ENCODE results near the gene RABGAP1L. TPM values are rescaled to one million over a fixed set of nuclear protein-coding genes. Genes with fewer than 3 reads are reported as not detected.

The RABGAP1L gene
- total and polyA plus RNA-seq, 2 donors from 2014 or later: 16.2 to 48.5 TPM

DNA sequence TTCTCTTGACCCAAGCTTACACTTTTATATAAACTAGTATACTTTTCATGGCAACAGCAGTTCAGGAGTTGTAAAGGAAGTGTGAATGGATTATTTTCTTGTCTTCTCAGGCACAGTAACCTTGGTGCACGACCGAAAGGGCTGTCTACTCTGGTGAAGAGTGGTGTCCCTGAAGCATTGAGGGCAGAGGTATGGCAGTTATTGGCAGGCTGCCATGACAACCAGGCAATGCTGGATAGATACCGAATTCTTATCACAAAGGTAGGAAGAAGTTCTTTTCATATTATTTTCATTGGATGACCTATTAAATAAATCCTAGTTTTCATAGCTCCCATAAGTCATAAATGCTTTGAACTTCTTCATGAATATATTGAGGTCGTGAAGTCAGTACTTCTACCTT lies 234.6 kb downstream of the RABGAP1L start:
- TF ChIP-seq, protein P1, sequence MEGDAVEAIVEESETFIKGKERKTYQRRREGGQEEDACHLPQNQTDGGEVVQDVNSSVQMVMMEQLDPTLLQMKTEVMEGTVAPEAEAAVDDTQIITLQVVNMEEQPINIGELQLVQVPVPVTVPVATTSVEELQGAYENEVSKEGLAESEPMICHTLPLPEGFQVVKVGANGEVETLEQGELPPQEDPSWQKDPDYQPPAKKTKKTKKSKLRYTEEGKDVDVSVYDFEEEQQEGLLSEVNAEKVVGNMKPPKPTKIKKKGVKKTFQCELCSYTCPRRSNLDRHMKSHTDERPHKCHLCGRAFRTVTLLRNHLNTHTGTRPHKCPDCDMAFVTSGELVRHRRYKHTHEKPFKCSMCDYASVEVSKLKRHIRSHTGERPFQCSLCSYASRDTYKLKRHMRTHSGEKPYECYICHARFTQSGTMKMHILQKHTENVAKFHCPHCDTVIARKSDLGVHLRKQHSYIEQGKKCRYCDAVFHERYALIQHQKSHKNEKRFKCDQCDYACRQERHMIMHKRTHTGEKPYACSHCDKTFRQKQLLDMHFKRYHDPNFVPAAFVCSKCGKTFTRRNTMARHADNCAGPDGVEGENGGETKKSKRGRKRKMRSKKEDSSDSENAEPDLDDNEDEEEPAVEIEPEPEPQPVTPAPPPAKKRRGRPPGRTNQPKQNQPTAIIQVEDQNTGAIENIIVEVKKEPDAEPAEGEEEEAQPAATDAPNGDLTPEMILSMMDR (IDR thresholded peaks at IDR 0.05; ENCODE audit: borderline replicate concordance, extremely low read depth, insufficient read depth): no peak
- no peak for FAIRE-seq
- intact Hi-C loops (cut with DNase I): no loop called here

DNA sequence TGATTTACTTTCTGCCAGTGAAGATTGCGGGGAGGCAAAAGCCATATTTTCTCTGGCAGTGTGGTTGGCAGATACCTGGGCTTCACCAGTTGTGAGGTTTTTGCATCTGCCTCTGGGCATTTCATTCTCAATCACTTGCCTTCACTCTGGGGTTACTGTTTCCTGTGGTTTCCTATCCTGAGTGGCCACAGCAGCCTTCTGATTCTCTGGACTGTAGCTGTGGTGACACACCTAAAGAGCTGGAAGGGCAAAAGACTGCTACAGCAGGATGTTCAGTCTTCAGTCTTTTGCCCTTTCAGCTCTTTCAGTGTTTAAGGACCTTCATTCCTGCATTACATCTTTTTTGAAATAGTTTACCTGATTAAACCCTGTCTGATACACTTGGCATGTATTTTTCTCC lies 237.9 kb downstream of the RABGAP1L start:
- no peak for DNase-seq

More for the DNA sequence above, 234.6 kb downstream of the RABGAP1L start:
- H3K9ac ChIP-seq (ENCODE audit: low read length in 3 of 3): no peak overlapping the region
- H3K27me3 ChIP-seq (ENCODE audit: control insufficient read depth, insufficient read depth, low read length): no peaks in the 10 kb centered on the region
- no peak for DNase-seq
- peaks cover 0 to 4% (median 0%) of the 10 kb centered on the region in 3 donors for H3K36me3 ChIP-seq (ENCODE audit: control insufficient read depth in 2 of 3, insufficient read depth in 3 of 3, low read length in 3 of 3)
- peaks cover 0 to 4% (median 0%) of the 10 kb centered on the region in 3 donors for H3K9me3 ChIP-seq (ENCODE audit: control insufficient read depth in 2 of 3, insufficient read depth in 1 of 3, low read length in 3 of 3)
- no peaks in the 10 kb centered on the region for H3K4me1 ChIP-seq (ENCODE audit: control insufficient read depth in 2 of 3, insufficient read depth in 2 of 3, low read depth in 1 of 3, low read length in 3 of 3)
- H3K4me3 ChIP-seq (ENCODE audit: low read length in 3 of 3): no peak overlapping the region
- no peak overlapping the region for H3K27ac ChIP-seq (ENCODE audit: low read depth in 2 of 2, low read length in 2 of 2)

DNA sequence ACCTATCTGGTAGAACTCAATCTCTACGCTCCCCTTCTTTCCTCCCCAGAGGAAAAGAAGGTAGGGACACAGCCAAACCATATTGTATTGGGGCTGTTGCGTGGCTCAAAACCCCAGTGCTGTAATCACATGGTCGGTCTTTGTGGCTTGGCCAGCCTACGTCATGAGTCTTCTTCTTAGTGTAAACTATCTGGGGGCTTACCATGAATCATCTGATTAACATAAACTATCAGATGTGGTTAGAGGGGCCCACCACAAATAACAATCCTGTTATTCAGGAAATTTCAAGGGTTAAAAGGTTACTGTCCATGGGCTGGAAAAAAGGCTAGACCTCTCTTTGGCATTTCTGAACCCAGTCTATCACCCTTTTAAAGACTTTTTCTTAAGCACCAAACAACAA lies 238.9 kb downstream of the RABGAP1L start:
- no peak overlapping the region for H3K9ac ChIP-seq (ENCODE audit: low read length in 3 of 3)
- H3K9me3 ChIP-seq (ENCODE audit: control insufficient read depth in 2 of 3, insufficient read depth in 1 of 3, low read length in 3 of 3): peaks cover 0 to 4% (median 0%) of the 10 kb centered on the region in 3 donors
- H3K4me3 ChIP-seq (ENCODE audit: low read length in 3 of 3): no peak overlapping the region
- H3K36me3 ChIP-seq (ENCODE audit: control insufficient read depth in 2 of 3, insufficient read depth in 3 of 3, low read length in 3 of 3): peaks cover 0 to 4% (median 0%) of the 10 kb centered on the region in 3 donors
- no peak for FAIRE-seq
- TF ChIP-seq, protein P1 (IDR thresholded peaks at IDR 0.05; ENCODE audit: borderline replicate concordance, extremely low read depth, insufficient read depth): no peak
- no peaks in the 10 kb centered on the region for H3K27me3 ChIP-seq (ENCODE audit: control insufficient read depth, insufficient read depth, low read length)
- H3K27ac ChIP-seq (ENCODE audit: low read depth in 2 of 2, low read length in 2 of 2): no peak overlapping the region
- DNase-seq: no peak
- intact Hi-C loops (cut with DNase I): no loop called here
- no peaks in the 10 kb centered on the region for H3K4me1 ChIP-seq (ENCODE audit: control insufficient read depth in 2 of 3, insufficient read depth in 2 of 3, low read depth in 1 of 3, low read length in 3 of 3)

More for the DNA sequence above, 237.9 kb downstream of the RABGAP1L start:
- H3K4me1 ChIP-seq (ENCODE audit: control insufficient read depth in 2 of 3, insufficient read depth in 2 of 3, low read depth in 1 of 3, low read length in 3 of 3): no peaks in the 10 kb centered on the region
- no peak overlapping the region for H3K9ac ChIP-seq (ENCODE audit: low read length in 3 of 3)
- H3K27me3 ChIP-seq (ENCODE audit: control insufficient read depth, insufficient read depth, low read length): no peaks in the 10 kb centered on the region
- peaks cover 0 to 4% (median 0%) of the 10 kb centered on the region in 3 donors for H3K9me3 ChIP-seq (ENCODE audit: control insufficient read depth in 2 of 3, insufficient read depth in 1 of 3, low read length in 3 of 3)
- peaks cover 0 to 4% (median 0%) of the 10 kb centered on the region in 3 donors for H3K36me3 ChIP-seq (ENCODE audit: control insufficient read depth in 2 of 3, insufficient read depth in 3 of 3, low read length in 3 of 3)
- TF ChIP-seq, protein P1 (IDR thresholded peaks at IDR 0.05; ENCODE audit: borderline replicate concordance, extremely low read depth, insufficient read depth): no peak
- H3K27ac ChIP-seq (ENCODE audit: low read depth in 2 of 2, low read length in 2 of 2): no peak overlapping the region
- intact Hi-C loops (cut with DNase I): no loop called here
- no peak overlapping the region for H3K4me3 ChIP-seq (ENCODE audit: low read length in 3 of 3)
- no peak for FAIRE-seq

DNA sequence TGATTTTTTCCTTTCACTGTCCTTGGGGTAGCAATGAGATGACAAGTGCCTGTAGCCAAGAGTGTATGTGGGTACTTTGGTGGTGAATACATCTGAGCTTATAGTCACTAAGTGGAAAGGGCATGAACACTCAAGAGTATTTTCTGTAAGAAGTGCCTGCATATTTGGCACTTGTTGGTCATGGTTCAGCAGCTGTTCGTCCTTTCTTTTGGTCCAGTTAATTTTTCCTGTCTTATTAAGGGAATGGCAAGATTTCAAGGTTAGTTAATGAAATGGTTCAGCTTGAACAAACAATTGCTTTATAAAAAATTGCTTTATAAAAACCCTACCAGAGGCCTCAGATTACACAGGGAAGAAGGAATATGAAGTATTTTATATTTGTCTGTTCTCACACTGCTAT lies 239.9 kb downstream of the RABGAP1L start:
- H3K27ac ChIP-seq (ENCODE audit: low read depth in 2 of 2, low read length in 2 of 2): no peak overlapping the region
- H3K36me3 ChIP-seq (ENCODE audit: control insufficient read depth in 2 of 3, insufficient read depth in 3 of 3, low read length in 3 of 3): no peaks in the 10 kb centered on the region
- no peaks in the 10 kb centered on the region for H3K27me3 ChIP-seq (ENCODE audit: control insufficient read depth, insufficient read depth, low read length)
- DNase-seq: no peak
- no peaks in the 10 kb centered on the region for H3K9me3 ChIP-seq (ENCODE audit: control insufficient read depth in 2 of 3, insufficient read depth in 1 of 3, low read length in 3 of 3)
- FAIRE-seq: no peak
- TF ChIP-seq, protein P1 (IDR thresholded peaks at IDR 0.05; ENCODE audit: borderline replicate concordance, extremely low read depth, insufficient read depth): no peak
- no peak overlapping the region for H3K9ac ChIP-seq (ENCODE audit: low read length in 3 of 3)
- no peak overlapping the region for H3K4me3 ChIP-seq (ENCODE audit: low read length in 3 of 3)
- intact Hi-C loops (cut with DNase I): no loop called here
- no peaks in the 10 kb centered on the region for H3K4me1 ChIP-seq (ENCODE audit: control insufficient read depth in 2 of 3, insufficient read depth in 2 of 3, low read depth in 1 of 3, low read length in 3 of 3)
